A549 (cell line): ENCODE results near the gene NSMF. TPM values are rescaled to one million over a fixed set of nuclear protein-coding genes. Genes with fewer than 3 reads are reported as not detected.
A peak's percentile ranks its signal among the peaks of the same experiment; 100 is the strongest.

Experiments used
- ATAC-seq, 2 experiments: fragments of 200-7000 bp in 1 of 2; fragments of >200 bp in 1 of 2; cut with Nextera tagmentation in 1 of 2; cut with Tn5 transposase in 1 of 2; 3 replicates each; pipeline versions ENCODE4 v1.8.0 to v1.9.1; 2018 to 2020; ENCODE audit warnings: mild to moderate bottlenecking in 1 of 2, moderate library complexity in 1 of 2
- CTCF ChIA-PET: fragments of 300-600 bp; sonication (Branson Sonifier 250); formaldehyde crosslinking; extraction: SDS; loops from one replicate; lab custom pipeline; 2021; ENCODE audit warnings: antibody characterized with exemption, inconsistent platforms; lab: Yijun Ruan, JAX
- POLR2A ChIA-PET: fragments of 350-600 bp; formaldehyde crosslinking; extraction: SDS; loops from one replicate; lab custom pipeline; 2021; ENCODE audit warnings: antibody characterized with exemption, inconsistent platforms; lab: Yijun Ruan, JAX
- DNase-seq, 2 experiments: peaks; one replicate each; pipeline versions ENCODE4 v3.0.0 to v3.0.0-alpha.2; 2011 to 2016; ENCODE audit warnings: low read depth in 1 of 2, low spot score in 1 of 2
- FAIRE-seq: peaks from 2 replicates; lab custom pipeline; 2011; peaks lifted over from hg19 to GRCh38; lab: Jason Lieb, UNC
- H3K27ac ChIP-seq, 2 experiments: fragments of >200 bp; sonication (Bioruptor Twin); formaldehyde crosslinking; 3 replicates each; pipeline ENCODE4 v1.5.1; 2016 to 2017
- H3K4me1 ChIP-seq: fragments of >200 bp; sonication (Bioruptor Twin); formaldehyde crosslinking; 3 replicates; pipeline ENCODE4 v1.6.1; 2016
- H3K4me2 ChIP-seq: fragments of >200 bp; sonication (Bioruptor Twin); formaldehyde crosslinking; 3 replicates; pipeline ENCODE4 v1.6.1; 2016
- H3K4me3 ChIP-seq: fragments of >200 bp; sonication (Bioruptor Twin); formaldehyde crosslinking; 3 replicates; pipeline ENCODE4 v1.5.1; 2016
- H3K9me3 ChIP-seq: fragments of >200 bp; sonication (Bioruptor Twin); formaldehyde crosslinking; 3 replicates; pipeline ENCODE4 v1.6.1; 2016
- BHLHE40 ChIP-seq: IDR thresholded peaks from 2 replicates; pipeline ENCODE4 v1.6.1; 2012; ENCODE audit warnings: low read depth, low read length, inconsistent platforms
- CHD2 ChIP-seq: fragments of 150-350 bp; IDR thresholded peaks from 2 replicates; pipeline ENCODE4 v1.6.1; 2014; ENCODE audit warnings: low read length; ENCODE audit not compliant: partially characterized antibody
- CHD4 ChIP-seq: fragments of 200-600 bp; sonication (generic); IDR thresholded peaks from 2 replicates; pipeline ENCODE4 v1.6.1; 2016; ENCODE audit warnings: antibody characterized with exemption, mild to moderate bottlenecking, borderline replicate concordance
- ESRRA ChIP-seq: fragments of 150-350 bp; IDR thresholded peaks from 2 replicates; pipeline ENCODE4 v1.6.1; 2014; ENCODE audit warnings: mild to moderate bottlenecking, low read length, borderline replicate concordance
- FOSL2 ChIP-seq, 2 experiments: fragments of 450-650 bp in 1 of 2; fragments of >200 bp in 1 of 2; sonication (Bioruptor Twin) in 1 of 2; formaldehyde crosslinking; IDR thresholded peaks; 2 replicates each; pipeline versions ENCODE4 v1.5.0 to v1.6.1; 2016 to 2020; ENCODE audit warnings: mild to moderate bottlenecking in 1 of 2, moderate library complexity in 1 of 2
- GATA3 ChIP-seq: IDR thresholded peaks from 2 replicates; pipeline ENCODE4 v1.6.1; 2012; ENCODE audit warnings: borderline replicate concordance
- HDAC2 ChIP-seq: fragments of 200-600 bp; sonication (generic); IDR thresholded peaks from 2 replicates; pipeline ENCODE4 v1.6.1; 2016
- HOXA7 ChIP-seq: fragments of 250-450 bp; sonication (Bioruptor Pico); IDR thresholded peaks from 2 replicates; pipeline ENCODE4 v1.5.0; 2020; ENCODE audit warnings: mild to moderate bottlenecking, moderate library complexity
- HOXB5 ChIP-seq: fragments of 250-450 bp; sonication (Bioruptor Pico); IDR thresholded peaks from 2 replicates; pipeline ENCODE4 v1.5.0; 2020; ENCODE audit warnings: mild to moderate bottlenecking, moderate library complexity
- JUN ChIP-seq, 2 experiments: fragments of >200 bp; sonication (Bioruptor Twin); formaldehyde crosslinking; IDR thresholded peaks; 2 replicates in 1 of 2; 3 replicates in 1 of 2; pipeline ENCODE4 v1.6.1; 2016 to 2017
- JUNB ChIP-seq: fragments of >200 bp; sonication (Bioruptor Twin); formaldehyde crosslinking; IDR thresholded peaks from 2 replicates; pipeline ENCODE4 v1.6.1; 2016
- KDM1A ChIP-seq: fragments of 200-600 bp; sonication (generic); IDR thresholded peaks from 2 replicates; pipeline ENCODE4 v1.6.1; 2016; ENCODE audit warnings: low read depth, mild to moderate bottlenecking
- MAFK ChIP-seq: fragments of 450-650 bp; IDR thresholded peaks from 2 replicates; pipeline ENCODE4 v1.6.1; 2014; ENCODE audit not compliant: partially characterized antibody
- MYC ChIP-seq: IDR thresholded peaks from 2 replicates; pipeline ENCODE4 v1.6.1; 2012; ENCODE audit warnings: mild to moderate bottlenecking, inconsistent platforms, low read length, improper control_type of control experiment, borderline replicate concordance
- NFE2L2 ChIP-seq: fragments of 150-350 bp; conservative IDR thresholded peaks from 2 replicates; pipeline ENCODE4 v1.6.1; 2014; ENCODE audit warnings: low read length
- PHF8 ChIP-seq: fragments of 200-600 bp; sonication (generic); IDR thresholded peaks from 2 replicates; pipeline ENCODE4 v1.6.1; 2016; ENCODE audit warnings: low read depth, mild to moderate bottlenecking, antibody characterized with exemption, moderate library complexity, borderline replicate concordance
- RCOR1 ChIP-seq: fragments of 150-350 bp; IDR thresholded peaks from 2 replicates; pipeline ENCODE4 v1.6.1; 2014; ENCODE audit warnings: antibody characterized with exemption, low read length, low read depth
- RFX5 ChIP-seq: fragments of 450-650 bp; IDR thresholded peaks from 2 replicates; pipeline ENCODE4 v1.7.1; 2014; ENCODE audit warnings: antibody characterized with exemption, mild to moderate bottlenecking, moderate library complexity
- RNF2 ChIP-seq: fragments of 200-600 bp; sonication (generic); IDR thresholded peaks from 2 replicates; pipeline ENCODE4 v1.6.1; 2016; ENCODE audit warnings: low read depth, mild to moderate bottlenecking, antibody characterized with exemption, moderate library complexity, borderline replicate concordance
- SMC3 ChIP-seq: fragments of >200 bp; sonication (Bioruptor Twin); formaldehyde crosslinking; IDR thresholded peaks from 3 replicates; pipeline ENCODE4 v1.6.1; 2018; ENCODE audit warnings: inconsistent platforms
- SREBF2 ChIP-seq: fragments of 450-650 bp; IDR thresholded peaks from 2 replicates; pipeline ENCODE4 v1.6.1; 2014; ENCODE audit warnings: mild to moderate bottlenecking, moderate library complexity
- TP53 ChIP-seq: fragments of 250-450 bp; sonication (Bioruptor Pico); IDR thresholded peaks from 2 replicates; pipeline ENCODE4 v1.5.0; 2021; ENCODE audit warnings: mild to moderate bottlenecking, moderate library complexity
- ZC3H11A ChIP-seq: fragments of 450-650 bp; IDR thresholded peaks from 2 replicates; pipeline ENCODE4 v1.6.1; 2014; ENCODE audit warnings: antibody characterized with exemption, mild to moderate bottlenecking
- WGBS: methylation state at CpG from one replicate; pipeline ENCODE4 v1.1.6; 2017; ENCODE audit errors: missing lambda C conversion rate; 5-methylcytosine and 5-hydroxymethylcytosine counted together
- polyA plus RNA-seq, 4 experiments: library from polyadenylated mRNA; depleted of rRNA in 3 of 4; stranded (reverse); fragments of >200 nt; fragmentation: RNase III in 1 of 4; extraction: RNeasy Plus Mini Kit Qiagen cat#74134 plus additional on column Dnase treatment in 1 of 4; gene quantifications; 2 replicates in 3 of 4; 3 replicates in 1 of 4; pipeline ENCODE4 v1.2.3, GENCODE V29; 2011 to 2017
- TF ChIP-seq, protein P1 (sequence below): IDR thresholded peaks from 2 replicates; pipeline ENCODE4 v1.6.1; 2012
- TF ChIP-seq, protein P2 (sequence below): IDR thresholded peaks from 2 replicates; pipeline ENCODE4 v1.6.1; 2012; ENCODE audit warnings: low read depth, borderline replicate concordance
- TF ChIP-seq, protein P3 (sequence below): fragments of 450-650 bp; IDR thresholded peaks from 2 replicates; pipeline ENCODE4 v1.6.1; 2014; ENCODE audit warnings: antibody characterized with exemption
- TF ChIP-seq, protein P4 (sequence below): IDR thresholded peaks from 2 replicates; pipeline ENCODE4 v1.6.1; 2012
- TF ChIP-seq, protein P5 (sequence below): fragments of >200 bp; sonication (Bioruptor Twin); formaldehyde crosslinking; IDR thresholded peaks from 2 replicates; pipeline ENCODE4 v1.6.1; 2016

Gene NSMF
- polyA plus RNA-seq, 2 of the 4 experiments (the other 2 are of a cell fraction): 16.0 to 29.2 TPM

DNA sequence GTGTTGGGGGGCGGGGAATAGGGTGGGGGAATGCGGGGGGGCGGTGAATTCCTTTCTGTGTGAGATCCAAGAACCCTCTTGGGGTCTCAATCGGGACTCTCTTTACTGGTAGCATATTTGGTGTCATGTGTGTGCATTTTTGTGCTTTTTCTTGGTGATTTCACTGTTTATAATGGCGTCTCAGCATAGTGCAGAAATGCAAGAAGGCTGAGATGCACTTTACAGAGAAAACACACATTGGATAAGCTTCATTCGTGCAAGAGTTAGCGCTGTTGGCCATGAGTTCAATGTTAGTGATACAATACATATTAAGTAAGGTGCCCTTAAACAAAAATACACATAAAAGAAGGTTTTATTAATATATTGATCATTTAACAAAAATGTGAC is 17.2 kb downstream of the NSMF start:
- Histone ChIP-seq H3K4me3 (peak overlapping the region; percentile 59), H3K9me3 (no peaks in the 10 kb centered on the region), H3K4me1 (peaks cover 10% of the 10 kb centered on the region), H3K4me2 (peak overlapping the region; percentile 79), H3K27ac (peak overlapping the region; percentile 51 to 81; a peak in 5 of 6 replicates)
- WGBS: 10% methylated on average over 6 of the region's 7 CpGs
- ChIA-PET CTCF (interaction anchor here (1.0 to 7.6 kb wide), 5 partner anchors 11 to 140 kb away, joined by 3 to 98 read pairs (median 25); partner anchors contain the start of genes EXD3, NOXA1 and NRARP), POLR2A (interaction anchor here (0.5 to 1.1 kb wide), 3 partner anchors 19 to 54 kb away, joined by 3 to 6 read pairs (median 5); partner anchors contain the start of genes EXD3 and NOXA1)
- DNase-seq: no peak
- ATAC-seq: peak in 1 of 2 experiments; percentile 4; a peak in 2 of 6 replicates
- FAIRE-seq: no peak
- no peak for TF ChIP-seq PHF8
- TF ChIP-seq, protein P1, sequence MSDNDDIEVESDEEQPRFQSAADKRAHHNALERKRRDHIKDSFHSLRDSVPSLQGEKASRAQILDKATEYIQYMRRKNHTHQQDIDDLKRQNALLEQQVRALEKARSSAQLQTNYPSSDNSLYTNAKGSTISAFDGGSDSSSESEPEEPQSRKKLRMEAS: no peak
- TF ChIP-seq CHD2: no peak
- no peak for TF ChIP-seq JUNB
- no peak for TF ChIP-seq BHLHE40
- TF ChIP-seq CHD4: no peak
- TF ChIP-seq SREBF2: no peak
- no peak for TF ChIP-seq MYC
- TF ChIP-seq JUN (IDR thresholded peaks at IDR 0.05): no peak
- TF ChIP-seq KDM1A: no peak
- TF ChIP-seq SMC3: no peak
- TF ChIP-seq, protein P2, sequence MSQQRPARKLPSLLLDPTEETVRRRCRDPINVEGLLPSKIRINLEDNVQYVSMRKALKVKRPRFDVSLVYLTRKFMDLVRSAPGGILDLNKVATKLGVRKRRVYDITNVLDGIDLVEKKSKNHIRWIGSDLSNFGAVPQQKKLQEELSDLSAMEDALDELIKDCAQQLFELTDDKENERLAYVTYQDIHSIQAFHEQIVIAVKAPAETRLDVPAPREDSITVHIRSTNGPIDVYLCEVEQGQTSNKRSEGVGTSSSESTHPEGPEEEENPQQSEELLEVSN: no peak
- no peak for TF ChIP-seq NFE2L2
- no peak for TF ChIP-seq FOSL2 (IDR thresholded peaks at IDR 0.05)
- no peak for TF ChIP-seq FOSL2 (CRISPR knock-in tag; IDR thresholded peaks at IDR 0.05)
- no peak for TF ChIP-seq RNF2
- TF ChIP-seq RFX5: no peak
- TF ChIP-seq HOXB5 (CRISPR knock-in tag): no peak
- no peak for TF ChIP-seq TP53 (CRISPR knock-in tag)
- no peak for TF ChIP-seq MAFK

DNA sequence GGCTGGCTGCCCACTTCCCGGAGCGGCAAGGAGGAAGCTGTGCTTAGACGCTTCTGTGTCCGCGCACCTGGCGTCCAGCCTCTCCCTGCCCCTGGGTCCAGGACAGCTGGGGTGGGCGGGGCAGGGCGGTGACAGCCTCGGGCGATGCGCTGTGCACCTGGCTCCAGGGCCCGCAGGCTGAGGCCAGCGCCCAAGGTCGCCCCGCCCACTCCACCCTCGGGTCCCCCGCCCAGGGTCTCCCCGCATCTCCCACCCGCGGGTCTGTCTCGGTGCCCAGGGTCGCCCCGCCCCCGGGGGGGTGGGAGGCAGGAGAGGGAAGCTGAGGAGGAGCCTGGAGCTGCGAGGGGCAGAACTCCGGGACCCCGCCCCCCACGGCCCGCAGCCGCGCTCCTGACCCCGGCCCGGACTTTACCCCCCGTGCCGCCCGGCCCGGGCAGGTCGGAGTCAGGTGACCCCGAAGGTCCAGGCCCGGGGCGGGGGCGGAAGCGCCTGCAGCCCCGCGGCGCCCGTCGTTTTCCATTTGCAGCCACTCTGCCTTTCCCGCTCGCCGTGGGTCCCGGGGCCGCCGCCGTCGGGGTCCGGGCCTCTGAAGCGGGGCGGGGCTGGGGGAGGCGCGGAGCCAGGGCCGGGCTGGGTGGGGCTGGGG is 17.7 kb downstream of the NSMF start, which contains the start of gene ENTPD8:
Gene ENTPD8 (minus strand): TSS at position 69 of the 646 bp plus-strand sequence. CDS start 3,072 bp downstream, outside the sequence.
- TF ChIP-seq, protein P1: 0 out of 2 replicates have a peak, but pooled peaks have one; percentile 17
- no peak for TF ChIP-seq SREBF2
- Histone ChIP-seq H3K9me3 (no peaks in the 10 kb centered on the region), H3K4me2 (peak within 1 kb of the TSS; percentile 79), H3K4me3 (peak within 1 kb of the TSS; percentile 59), H3K27ac (peak within 1 kb of the TSS; percentile 51 to 81), H3K4me1 (peaks cover 13% of the 10 kb centered on the region)
- DNase-seq: peak; percentile 66 to 76
- ChIA-PET CTCF (interaction anchor here (1.0 to 7.6 kb wide), 5 partner anchors 11 to 139 kb away, joined by 3 to 98 read pairs (median 25); partner anchors contain the start of genes EXD3, NOXA1 and NRARP), POLR2A (interaction anchor here (0.5 to 1.1 kb wide), 2 partner anchors 18 to 55 kb away, joined by 3 to 6 read pairs; partner anchors contain the start of genes EXD3 and NOXA1)
- FAIRE-seq: no peak
- ATAC-seq: peak; percentile 66 to 79
- WGBS: 5% methylated on average over 18 of the region's 62 CpGs

DNA sequence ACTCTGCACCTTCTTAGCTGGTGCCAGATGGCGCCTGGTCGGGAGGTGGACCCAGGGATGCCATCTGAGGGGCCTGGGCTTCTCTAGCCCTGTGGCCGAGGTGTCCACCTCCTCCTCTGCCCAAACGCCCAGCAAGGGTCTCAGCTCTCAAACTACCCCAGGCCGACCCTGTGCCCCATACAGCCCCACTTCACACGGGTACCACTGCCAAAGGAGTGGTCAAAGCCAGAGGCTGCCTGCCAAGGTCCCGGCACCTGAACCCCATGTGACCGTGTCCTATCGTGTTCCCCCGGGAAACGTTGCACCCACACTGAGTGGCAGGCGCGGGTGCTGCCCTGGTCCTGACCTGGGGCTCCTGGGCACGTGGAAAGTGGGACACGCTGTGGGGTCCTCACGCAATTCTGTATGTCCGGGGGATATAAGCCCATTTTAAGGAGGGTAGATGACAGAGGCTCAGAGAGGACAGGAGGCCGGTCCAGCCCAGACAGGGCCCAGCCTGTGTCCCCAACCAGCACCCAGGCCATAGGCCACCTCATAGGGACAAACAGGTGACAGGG is 19.9 kb downstream of the NSMF start:
- ATAC-seq: no peak
- ChIA-PET CTCF (interaction anchor here (1.0 to 1.2 kb wide), 2 partner anchors 11 to 16 kb away, joined by 3 to 4 read pairs; partner anchors contain the start of genes EXD3 and NOXA1), POLR2A (no interaction called here)
- Histone ChIP-seq H3K9me3 (no peaks in the 10 kb centered on the region), H3K27ac (no peak overlapping the region), H3K4me3 (no peak overlapping the region), H3K4me1 (peaks cover 13% of the 10 kb centered on the region), H3K4me2 (no peak overlapping the region)
- no peak for FAIRE-seq
- WGBS: 49% methylated on average over 16 of the region's 18 CpGs
- no peak for DNase-seq
- TF ChIP-seq, protein P3, sequence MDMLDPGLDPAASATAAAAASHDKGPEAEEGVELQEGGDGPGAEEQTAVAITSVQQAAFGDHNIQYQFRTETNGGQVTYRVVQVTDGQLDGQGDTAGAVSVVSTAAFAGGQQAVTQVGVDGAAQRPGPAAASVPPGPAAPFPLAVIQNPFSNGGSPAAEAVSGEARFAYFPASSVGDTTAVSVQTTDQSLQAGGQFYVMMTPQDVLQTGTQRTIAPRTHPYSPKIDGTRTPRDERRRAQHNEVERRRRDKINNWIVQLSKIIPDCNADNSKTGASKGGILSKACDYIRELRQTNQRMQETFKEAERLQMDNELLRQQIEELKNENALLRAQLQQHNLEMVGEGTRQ: no peak
- TF ChIP-seq JUNB (no peak), CHD2 (no peak), ZC3H11A (no peak), TP53 (CRISPR knock-in tag) (no peak), CHD4 (no peak), RCOR1 (no peak), PHF8 (no peak), ESRRA (no peak), HDAC2 (no peak), HOXA7 (CRISPR knock-in tag) (no peak), MYC (no peak), GATA3 (no peak)
- TF ChIP-seq, protein P4, sequence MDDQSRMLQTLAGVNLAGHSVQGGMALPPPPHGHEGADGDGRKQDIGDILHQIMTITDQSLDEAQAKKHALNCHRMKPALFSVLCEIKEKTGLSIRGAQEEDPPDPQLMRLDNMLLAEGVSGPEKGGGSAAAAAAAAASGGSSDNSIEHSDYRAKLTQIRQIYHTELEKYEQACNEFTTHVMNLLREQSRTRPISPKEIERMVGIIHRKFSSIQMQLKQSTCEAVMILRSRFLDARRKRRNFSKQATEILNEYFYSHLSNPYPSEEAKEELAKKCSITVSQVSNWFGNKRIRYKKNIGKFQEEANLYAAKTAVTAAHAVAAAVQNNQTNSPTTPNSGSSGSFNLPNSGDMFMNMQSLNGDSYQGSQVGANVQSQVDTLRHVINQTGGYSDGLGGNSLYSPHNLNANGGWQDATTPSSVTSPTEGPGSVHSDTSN: no peak
- TF ChIP-seq, protein P5, sequence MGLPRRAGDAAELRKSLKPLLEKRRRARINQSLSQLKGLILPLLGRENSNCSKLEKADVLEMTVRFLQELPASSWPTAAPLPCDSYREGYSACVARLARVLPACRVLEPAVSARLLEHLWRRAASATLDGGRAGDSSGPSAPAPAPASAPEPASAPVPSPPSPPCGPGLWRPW: no peak
